Neutrophil (primary cell): ENCODE measurements around the gene DUOX1.
A peak's percentile ranks its signal among the peaks of the same experiment; 100 is the strongest.

Experiments
- H3K27ac ChIP-seq: fragments of 200-600 bp; sonication (generic); 2 replicates; pipeline ENCODE4 v1.5.1; 2016; ENCODE audit warnings: mild to moderate bottlenecking, moderate library complexity
- H3K27me3 ChIP-seq: fragments of 200-600 bp; sonication (generic); 2 replicates; pipeline ENCODE4 v1.6.0; 2016; ENCODE audit warnings: mild to moderate bottlenecking
- H3K36me3 ChIP-seq: fragments of 200-600 bp; sonication (generic); 2 replicates; pipeline ENCODE4 v1.5.1; 2017
- H3K4me1 ChIP-seq, 2 experiments: fragments of 200-600 bp in 1 of 2; sonication (generic) in 1 of 2; 1 replicate in 1 of 2; 2 replicates in 1 of 2; pipeline versions ENCODE4 v1.5.1 to v1.6.1; 2013 to 2016; ENCODE audit warnings: low read depth in 1 of 2, low read length in 1 of 2, mild to moderate bottlenecking in 1 of 2, moderate library complexity in 1 of 2; ENCODE audit not compliant: control insufficient read depth in 1 of 2, insufficient read depth in 1 of 2
- H3K4me3 ChIP-seq, 2 experiments: fragments of 200-600 bp in 1 of 2; sonication (generic) in 1 of 2; 1 replicate in 1 of 2; 2 replicates in 1 of 2; pipeline ENCODE4 v1.5.1; 2013 to 2016; ENCODE audit warnings: low read depth in 1 of 2, low read length in 1 of 2, mild to moderate bottlenecking in 1 of 2, moderate library complexity in 1 of 2
- H3K9me3 ChIP-seq: fragments of 200-600 bp; sonication (generic); 2 replicates; pipeline ENCODE4 v1.5.1; 2016
- TF ChIP-seq, protein P1 (sequence below): fragments of 200-600 bp; sonication (generic); IDR thresholded peaks from 2 replicates; pipeline ENCODE4 v1.5.1; 2016; ENCODE audit warnings: antibody characterized with exemption

DUOX1 gene

DNA sequence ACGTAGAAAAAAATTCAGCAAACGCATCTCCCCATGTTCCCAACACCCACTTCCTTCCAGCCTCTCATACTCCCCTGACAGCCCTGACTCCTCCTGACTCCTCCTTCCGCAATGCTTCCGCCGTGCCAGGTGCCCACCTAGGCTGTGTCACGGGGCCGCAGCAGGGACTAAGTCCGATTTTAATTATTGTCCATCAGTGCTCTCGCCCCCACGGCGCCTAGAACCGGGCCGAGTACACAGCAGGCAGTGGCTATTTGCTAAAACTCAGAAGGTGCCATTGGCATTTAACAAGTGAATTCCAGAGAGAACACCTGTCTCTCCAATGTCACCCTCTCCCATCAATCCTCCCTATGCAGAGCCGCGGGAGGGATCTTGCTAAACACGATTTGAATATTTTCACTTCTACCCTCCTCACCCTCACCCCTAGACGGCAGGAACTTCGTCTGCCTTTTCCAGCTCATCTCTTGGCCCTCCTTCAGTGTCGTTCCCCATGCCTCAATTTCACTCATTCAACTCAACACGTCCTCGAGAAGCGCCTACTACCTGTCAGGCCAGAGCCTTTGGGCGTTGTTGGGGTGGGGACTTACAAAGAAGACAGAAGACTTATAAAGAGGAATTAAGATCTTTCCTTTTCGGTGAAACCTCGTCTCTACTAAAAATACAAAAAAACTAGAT is 69.5 kb downstream of the DUOX1 start:
- H3K9me3 ChIP-seq: no peaks in the 10 kb centered on the region
- H3K27me3 ChIP-seq: no peaks in the 10 kb centered on the region
- H3K4me3 ChIP-seq: peak overlapping the region; percentile 61 to 71
- no peaks in the 10 kb centered on the region for H3K36me3 ChIP-seq
- peak overlapping the region; percentile 86 for H3K27ac ChIP-seq
- H3K4me1 ChIP-seq: peaks cover 28 to 35% of the 10 kb centered on the region in 2 experiments
- TF ChIP-seq, protein P1, sequence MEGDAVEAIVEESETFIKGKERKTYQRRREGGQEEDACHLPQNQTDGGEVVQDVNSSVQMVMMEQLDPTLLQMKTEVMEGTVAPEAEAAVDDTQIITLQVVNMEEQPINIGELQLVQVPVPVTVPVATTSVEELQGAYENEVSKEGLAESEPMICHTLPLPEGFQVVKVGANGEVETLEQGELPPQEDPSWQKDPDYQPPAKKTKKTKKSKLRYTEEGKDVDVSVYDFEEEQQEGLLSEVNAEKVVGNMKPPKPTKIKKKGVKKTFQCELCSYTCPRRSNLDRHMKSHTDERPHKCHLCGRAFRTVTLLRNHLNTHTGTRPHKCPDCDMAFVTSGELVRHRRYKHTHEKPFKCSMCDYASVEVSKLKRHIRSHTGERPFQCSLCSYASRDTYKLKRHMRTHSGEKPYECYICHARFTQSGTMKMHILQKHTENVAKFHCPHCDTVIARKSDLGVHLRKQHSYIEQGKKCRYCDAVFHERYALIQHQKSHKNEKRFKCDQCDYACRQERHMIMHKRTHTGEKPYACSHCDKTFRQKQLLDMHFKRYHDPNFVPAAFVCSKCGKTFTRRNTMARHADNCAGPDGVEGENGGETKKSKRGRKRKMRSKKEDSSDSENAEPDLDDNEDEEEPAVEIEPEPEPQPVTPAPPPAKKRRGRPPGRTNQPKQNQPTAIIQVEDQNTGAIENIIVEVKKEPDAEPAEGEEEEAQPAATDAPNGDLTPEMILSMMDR: no peak

DNA sequence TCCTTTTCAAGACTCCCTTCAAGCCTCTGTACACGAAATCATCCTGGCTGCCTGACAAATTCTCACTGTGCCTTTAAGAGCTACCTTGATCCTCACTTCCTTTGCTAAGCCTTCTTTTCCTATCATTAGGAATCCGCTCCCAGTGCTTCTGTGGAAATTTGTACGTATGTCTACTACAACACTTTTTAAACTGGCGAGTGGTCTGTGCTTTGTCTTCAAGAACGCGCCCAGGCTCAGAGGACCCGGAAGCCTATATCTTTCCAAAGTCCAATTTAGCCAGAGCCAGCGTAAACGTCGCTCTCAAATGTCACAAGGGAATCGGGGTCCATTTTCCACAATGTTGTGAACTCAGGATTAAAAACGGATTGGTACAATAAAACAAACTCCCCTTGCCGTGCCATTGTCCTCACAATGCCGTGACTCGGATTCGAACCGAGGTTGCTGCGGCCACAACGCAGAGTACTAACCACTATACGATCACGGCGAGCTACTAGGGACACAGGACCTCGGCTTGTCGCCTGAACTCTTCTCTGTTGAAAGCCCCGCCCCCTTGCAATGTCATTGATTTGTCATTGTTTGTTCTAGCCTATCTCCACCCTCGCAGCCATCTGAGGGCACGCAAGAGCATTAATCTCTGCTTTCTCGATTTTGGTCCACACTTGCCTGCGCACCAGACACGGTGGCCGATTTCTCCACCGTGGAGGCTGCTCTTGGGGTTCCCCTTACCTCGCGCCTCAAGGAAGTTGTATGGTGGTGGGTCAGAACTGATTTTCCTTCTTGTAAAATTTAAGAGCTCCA is 70.4 kb downstream of the DUOX1 start:
- H3K36me3 ChIP-seq: no peaks in the 10 kb centered on the region
- peak overlapping the region; percentile 86 for H3K27ac ChIP-seq
- TF ChIP-seq, protein P1: no peak
- no peaks in the 10 kb centered on the region for H3K9me3 ChIP-seq
- no peaks in the 10 kb centered on the region for H3K27me3 ChIP-seq
- peaks cover 28 to 35% of the 10 kb centered on the region in 2 experiments for H3K4me1 ChIP-seq
- H3K4me3 ChIP-seq: peak overlapping the region; percentile 61 to 71

DNA sequence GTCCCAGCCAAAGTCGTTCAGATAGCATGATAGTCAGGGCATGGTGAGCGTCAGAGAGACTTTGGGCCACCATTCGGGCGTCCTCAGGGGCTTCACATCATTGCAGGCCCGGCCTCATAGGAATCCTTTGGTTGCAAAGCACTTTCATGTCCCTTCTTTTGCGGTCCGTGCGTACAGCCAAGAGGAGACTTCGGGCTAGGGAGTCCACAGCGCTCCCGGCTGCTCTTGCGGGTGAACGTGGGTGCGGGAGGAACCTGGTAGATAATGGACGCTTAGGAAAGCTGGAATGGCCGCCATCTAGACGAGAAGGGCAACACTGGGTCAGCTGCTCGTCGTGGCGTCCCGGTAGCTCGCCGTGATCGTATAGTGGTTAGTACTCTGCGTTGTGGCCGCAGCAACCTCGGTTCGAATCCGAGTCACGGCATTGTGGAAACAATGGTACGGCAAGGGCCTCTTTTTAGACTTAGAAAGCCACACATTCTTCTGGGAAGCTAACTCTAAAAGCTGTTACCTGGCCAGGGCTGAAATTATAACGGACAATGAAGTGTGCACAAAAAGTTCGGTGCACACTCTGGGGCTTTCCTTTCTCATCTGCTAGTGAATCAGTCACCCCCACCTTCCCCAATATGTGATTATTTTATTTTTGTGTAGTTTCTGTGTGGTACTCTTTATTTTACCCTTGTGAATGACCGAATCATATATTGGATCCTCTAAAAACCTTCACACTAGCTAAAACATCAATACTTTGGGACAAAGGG is 71.2 kb downstream of the DUOX1 start:
- no peaks in the 10 kb centered on the region for H3K36me3 ChIP-seq
- peaks cover 28 to 35% of the 10 kb centered on the region in 2 experiments for H3K4me1 ChIP-seq
- no peaks in the 10 kb centered on the region for H3K9me3 ChIP-seq
- TF ChIP-seq, protein P1: no peak
- peak overlapping the region; percentile 86 for H3K27ac ChIP-seq
- peak overlapping the region; percentile 61 to 71 for H3K4me3 ChIP-seq
- no peaks in the 10 kb centered on the region for H3K27me3 ChIP-seq

DNA sequence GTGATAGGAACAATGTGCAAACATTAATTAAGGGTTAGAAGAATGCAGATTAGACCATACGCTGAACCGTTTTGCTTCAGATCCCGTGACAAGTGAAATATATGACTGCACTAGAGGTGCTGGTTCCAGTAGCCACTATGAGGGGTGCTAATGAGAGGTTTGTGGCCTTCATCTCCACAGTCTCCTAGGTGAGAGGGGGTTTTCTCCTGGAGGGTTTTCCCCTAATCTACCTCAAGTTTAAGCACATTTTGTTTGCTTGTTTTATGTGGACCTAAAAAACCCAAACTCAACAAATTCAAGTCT is 71.7 kb downstream of the DUOX1 start:
- Histone ChIP-seq H3K27ac (peak overlapping the region; percentile 86), H3K27me3 (no peaks in the 10 kb centered on the region), H3K36me3 (no peaks in the 10 kb centered on the region), H3K4me1 (peaks cover 28 to 35% of the 10 kb centered on the region in 2 experiments), H3K9me3 (no peaks in the 10 kb centered on the region), H3K4me3 (peak overlapping the region in 1 of 2 experiments; percentile 71)
- TF ChIP-seq, protein P1: no peak

DNA sequence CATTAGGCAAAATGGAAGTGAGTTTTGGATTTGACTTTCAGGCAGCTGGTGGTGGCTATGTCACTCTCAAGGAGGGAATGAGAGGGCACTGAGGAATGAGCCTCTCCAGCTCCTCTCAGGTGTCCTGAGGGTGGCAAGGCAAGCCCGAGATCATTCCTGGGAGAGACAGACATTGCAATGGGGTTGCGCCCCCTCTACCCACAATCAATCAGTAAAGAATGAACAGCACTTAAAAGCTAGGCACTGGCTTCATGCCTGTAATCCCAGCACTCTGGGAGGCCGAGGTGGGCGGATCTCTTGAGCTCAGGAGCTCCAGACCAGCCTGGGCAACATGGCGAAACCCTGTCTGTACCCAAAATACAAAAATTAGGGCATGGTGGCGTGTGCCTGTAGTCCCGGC is 72.1 kb downstream of the DUOX1 start:
- Histone ChIP-seq H3K36me3 (no peaks in the 10 kb centered on the region), H3K27ac (no peak overlapping the region), H3K4me1 (peaks cover 28 to 35% of the 10 kb centered on the region in 2 experiments), H3K4me3 (no peak overlapping the region), H3K27me3 (no peaks in the 10 kb centered on the region), H3K9me3 (no peaks in the 10 kb centered on the region)
- TF ChIP-seq, protein P1: no peak
